GM19455 (cell line): ENCODE data around the gene UBAC1.
"Not testable (repeated sequence)": the region's sequence is repeated elsewhere in the genome, so short reads cannot be mapped to it uniquely, and the experiment has no call there.

Experiments
- ATAC-seq: cut with Tn5 transposase; IDR thresholded peaks from one replicate; pipeline ENCODE4 v1.9.1; 2021; ENCODE audit not compliant: unreplicated experiment

The UBAC1 gene

DNA sequence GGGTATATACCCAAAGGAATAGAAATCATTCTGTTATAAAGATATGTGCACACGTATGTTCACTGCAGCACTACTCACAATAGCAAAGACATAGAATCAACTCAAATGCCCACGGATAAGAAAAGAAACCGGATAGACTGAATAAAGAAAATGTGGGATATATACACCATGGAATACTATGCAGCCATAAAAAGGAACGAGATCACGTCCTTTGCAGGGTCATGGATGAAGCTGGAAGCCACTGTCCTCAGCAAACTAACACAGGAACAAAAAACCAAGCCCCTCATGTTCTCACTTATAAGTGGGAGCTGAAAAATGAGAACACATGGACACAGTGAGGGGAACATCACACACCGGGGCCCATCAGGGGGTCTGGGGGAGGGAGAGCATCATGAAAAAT lies 17.6 kb downstream of the UBAC1 start:
- not testable (repeated sequence) for ATAC-seq

DNA sequence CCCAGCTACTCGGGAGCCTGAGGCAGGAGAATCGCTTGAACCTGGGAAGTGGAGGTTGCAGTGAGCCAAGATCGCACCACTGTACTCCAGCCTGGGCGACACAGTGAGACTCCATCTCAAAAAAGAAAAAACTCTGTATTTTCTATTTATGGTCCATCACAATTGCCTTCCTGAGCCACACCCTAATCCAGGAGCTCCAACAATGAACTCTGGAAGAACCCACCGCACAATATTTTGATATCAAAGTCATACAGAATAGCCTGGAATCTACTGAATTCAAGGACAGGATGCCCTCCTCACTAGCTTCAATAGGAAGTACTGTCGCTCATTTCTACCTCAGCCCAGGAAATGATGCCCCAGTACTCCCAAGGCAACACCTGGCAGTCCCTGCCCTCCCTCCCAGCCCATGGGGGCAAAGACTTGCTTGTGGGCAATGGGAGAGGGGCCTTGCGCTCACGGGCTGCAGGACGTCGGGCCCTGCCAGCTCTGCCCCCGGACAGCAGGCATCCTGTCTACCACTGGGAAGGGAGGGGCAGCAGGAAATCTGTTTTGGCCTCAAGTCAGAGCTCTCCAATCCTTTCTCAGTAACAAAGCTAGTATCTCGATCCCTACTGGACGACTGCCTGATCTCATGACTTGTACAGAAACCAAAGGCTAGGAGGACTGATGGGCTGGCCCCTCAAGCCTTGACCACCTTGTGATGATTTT lies 19.7 kb downstream of the UBAC1 start:
- no peak for ATAC-seq

DNA sequence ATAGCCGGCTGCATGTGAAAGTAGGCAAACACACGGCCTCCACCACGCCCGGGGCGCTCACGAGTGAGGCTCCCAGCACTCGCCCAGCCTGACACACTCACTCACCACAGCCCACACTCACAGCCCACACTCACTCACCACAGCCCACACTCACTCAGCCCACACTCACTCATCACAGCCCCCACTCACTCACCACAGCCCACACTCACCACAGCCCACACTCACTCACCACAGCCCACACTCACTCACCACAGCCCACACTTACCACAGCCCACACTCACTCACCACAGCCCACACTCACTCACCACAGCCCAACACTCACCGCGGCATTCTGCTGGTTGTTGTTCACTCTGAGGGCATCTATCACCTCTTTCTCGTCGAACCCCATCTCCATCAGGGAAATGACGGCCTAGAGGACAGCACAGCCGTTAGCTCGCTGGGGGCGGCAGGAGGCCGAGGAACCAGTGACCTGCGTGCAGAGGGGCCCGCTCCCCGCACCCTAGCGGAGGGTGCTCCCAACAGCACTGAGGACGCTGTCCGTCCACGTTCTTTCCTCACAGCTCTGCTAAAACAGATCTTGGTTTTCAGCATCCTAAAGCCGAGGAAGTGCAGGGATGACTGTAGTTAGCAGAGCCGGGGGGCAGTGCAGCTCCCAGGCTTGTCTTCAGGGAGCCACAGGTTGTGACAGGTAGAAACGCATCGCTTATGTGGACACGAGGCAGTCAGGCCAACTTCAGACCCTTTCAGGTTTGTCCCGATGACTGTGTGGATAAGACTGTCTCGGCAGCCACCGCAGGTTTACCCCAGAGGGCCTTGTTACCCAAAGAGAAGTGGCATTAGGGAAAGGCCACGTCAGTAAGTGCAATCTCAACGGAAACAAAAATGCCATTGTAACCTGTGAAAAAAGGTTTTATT lies 21.6 kb downstream of the UBAC1 start:
- ATAC-seq, result no peak

DNA sequence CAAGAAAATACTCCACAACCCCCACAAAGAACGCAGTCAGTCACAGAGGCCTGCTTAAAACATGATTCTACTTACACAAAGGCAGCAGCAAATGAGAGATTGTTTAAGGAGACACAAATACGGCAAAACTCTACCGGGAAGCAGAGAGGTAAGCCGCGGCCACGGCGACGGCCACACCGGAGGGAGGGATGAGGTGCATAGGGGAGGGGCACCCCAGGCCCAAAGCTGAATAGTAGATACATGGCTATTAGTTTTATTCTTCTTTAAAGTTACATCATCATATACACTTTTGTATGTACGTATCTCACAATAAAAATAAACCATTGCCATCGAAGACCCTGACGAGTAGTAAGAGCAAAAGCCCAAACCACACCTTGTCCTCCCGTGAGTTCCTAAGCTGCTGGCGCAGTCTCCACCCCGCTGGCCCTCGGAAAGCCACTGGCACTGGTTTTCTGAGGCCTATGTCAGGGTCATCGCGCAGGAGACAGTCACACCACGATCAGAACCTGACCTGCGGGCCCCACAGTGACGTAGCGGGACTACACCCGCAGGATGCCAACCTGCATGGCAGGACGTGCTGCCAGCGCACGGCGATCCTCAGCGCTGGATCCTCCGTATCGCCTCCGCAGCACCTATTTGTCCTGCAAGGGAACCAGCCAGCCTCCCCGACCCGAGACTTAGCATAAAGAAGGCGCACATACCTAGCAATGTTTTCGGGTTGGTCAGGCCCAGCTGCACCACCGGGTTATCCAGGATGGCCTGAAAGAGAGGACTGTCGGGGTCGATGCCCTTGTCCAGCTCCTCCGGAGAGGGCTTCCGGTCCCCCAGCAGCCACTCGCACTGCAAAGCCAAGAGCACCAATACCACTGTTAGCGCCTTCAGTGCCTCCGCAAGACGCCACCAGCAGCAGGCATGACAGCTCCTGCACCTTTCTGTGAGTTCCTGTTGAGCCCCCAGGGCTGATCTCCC lies 23.4 kb downstream of the UBAC1 start:
- no peak for ATAC-seq

DNA sequence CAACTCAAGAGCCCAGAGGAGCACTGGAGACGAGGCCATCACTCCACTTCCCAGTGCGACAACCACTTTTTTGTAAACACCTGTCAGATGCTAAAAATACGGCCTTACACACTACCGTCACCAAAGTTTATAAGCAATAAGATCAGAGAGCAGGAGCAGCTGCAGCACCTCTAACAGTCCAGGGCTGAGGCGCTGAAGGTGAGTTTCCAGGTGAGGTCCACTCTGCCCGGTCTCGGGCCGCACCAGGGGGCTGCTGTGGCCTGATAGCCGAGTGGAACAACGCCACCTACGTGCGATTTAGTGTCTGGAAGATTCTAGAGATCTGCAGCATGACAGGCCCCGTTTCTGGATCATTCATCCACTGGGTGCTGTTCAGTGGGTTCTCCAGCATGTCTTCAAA lies 28.1 kb downstream of the UBAC1 start:
- no peak for ATAC-seq

DNA sequence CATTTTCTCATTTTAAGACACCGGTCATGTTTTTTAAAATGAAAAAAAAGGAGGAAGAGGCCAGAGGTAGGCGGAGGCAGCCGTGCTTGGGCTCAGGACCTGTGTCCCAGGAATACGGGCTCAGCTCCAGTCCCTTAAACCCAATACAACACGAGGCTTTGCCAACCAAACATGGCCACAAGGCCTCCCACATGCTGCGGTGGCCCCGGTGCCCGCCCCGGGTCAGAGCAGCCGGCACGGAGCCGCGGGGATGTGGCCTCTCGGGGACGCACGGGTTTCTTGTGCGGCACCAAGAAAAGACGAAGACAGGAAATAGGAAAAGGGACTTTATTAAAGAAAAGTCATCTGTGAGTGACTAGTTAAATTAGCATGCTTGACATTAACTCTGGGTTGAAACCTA lies 28.5 kb downstream of the UBAC1 start:
- no peak for ATAC-seq

DNA sequence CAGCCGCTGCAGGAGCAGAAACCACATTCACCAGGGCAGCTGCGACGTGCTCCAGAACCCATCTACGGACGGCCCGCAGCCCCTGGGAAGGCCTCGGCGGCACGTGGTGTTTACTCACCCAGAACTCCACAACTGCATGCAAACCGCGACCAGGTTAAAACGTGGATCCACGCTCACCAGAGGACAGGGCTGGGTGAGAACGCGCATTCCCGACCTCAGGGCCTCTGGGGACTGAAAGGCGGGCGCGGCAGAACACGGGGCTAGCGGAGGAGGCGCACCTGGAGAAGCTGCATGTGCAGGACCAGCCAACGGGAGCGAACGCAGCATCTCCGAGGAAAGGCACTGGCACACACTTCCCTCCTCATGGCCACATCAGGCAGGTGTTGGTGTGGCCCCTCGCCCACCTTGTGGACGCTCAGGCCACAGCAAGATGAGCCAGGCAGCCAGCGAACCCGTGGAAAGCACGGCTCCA lies 29.8 kb downstream of the UBAC1 start:
- no peak for ATAC-seq

DNA sequence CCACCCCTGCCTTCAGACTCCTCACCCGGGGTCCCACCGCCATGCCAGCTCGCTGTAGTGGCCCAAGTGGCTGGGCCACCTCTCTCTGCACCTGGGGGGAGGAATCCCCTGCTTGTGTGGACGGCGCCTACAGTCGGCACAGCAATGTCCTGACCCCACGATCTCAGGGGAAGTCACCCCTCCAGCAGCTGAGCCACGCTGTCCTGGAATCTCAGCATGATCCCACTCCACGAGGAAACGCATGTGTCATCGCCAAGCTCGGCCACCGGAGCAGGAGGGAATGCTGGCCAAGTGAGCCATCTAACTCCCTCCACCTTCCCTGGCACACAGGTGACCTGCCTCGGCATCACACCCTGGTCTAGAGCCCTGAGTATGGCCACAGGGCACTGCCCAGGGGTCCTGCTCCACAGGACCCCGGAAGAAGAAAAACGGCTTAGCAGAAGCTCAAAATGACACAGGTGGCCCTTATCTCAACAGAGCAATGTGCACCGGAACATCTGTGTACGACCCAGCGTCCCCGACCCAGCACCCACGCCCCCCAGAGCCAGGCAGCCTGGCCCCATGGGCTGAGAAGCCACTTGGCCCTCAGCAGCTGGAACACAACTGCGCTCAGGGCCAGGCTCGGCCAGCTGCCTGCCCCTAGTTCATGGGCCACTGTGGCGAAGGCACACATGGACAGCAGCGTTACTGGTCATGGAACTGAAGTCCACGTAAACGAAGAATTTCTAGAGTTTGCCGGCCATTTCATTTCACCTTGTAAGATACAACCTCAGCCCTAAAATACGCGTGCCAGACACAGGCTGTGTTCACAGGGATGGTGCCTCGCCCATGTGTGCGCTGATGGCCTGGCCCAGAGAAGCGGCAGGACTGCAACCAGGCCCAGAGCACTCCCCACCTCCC lies 30.5 kb downstream of the UBAC1 start:
- ATAC-seq, result no peak

DNA sequence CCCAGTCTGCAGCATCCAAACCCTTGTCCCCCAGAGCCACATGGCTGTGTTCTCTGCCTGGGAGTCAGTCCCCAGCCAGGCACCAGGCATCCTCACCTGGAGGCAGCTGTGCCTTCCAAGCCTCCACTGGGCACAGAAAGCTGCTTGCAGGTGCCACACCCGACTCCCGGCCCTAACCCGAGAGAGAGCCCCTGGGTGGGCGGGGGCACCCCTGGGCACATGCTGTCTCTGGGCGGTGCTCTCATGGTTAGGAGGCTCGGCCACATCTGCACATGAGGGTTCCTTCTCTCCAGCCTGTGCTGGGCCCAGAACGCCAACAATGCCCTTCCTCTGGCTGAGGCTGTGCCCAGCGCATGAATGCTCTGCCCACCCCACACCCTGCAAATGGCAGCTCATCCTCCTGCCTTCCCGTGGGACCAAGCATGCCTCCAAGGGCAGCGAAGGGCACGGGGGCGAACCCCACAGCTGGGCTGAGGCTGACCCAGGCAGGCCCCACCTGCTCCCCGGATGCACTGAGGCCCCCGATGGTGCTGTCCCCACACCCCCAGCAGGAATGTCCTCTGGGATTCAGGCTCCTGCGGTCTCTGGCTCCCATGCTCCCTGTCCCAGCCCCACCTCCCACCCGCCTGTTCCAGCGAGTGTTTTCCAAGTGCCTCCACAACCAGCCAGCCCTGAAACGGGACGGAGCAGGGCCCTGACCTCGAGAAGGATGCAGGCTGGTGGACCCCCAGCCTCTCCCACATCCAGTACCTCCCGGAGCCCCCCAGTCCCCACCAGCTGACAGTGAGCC lies 31.3 kb downstream of the UBAC1 start:
- ATAC-seq, result no peak

DNA sequence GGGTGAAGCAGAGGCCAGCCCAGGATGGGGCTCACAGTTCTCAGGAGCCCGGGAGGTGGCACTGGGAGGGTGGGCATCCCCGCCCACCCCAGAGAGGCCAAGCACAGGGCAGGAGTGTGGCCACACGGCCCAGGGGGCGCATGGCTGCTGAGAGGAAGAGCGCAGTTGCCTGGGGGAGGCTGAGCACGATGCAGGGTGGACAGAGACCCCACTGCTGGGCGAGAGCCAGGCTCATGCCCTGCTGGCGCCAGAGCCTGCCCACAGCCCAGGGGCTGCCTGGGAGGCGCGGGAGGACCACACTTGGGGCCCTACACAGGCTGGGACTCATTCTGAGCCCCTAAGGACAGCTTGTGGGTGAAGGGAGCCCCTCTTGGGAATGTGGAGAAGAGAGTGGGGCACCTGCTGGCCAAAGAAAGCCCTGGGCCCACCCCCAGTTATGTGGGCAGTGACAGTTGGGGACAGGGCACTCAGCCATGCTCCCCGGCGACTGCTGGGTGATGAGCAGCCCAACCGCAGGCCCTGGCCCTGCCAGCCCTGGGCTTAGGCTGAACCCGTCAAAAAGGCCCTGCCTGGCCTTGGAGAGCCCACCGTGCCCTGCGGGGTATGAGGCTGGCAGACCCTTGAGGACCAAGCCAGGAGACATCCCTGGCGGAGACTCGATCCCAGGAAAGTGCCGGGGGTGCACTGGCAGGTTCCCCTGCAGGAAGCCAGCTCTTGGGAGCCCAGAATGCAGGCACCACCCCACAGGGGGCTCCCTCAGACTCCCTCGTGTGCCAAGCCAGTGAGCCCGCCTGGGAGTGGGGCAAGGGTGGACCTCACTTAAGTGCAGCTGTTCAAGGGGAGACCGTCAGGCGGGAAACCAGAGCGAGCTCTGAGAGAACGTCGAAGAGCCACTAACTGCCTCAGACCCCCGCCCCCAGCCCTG lies 32.2 kb downstream of the UBAC1 start:
- ATAC-seq, result no peak

DNA sequence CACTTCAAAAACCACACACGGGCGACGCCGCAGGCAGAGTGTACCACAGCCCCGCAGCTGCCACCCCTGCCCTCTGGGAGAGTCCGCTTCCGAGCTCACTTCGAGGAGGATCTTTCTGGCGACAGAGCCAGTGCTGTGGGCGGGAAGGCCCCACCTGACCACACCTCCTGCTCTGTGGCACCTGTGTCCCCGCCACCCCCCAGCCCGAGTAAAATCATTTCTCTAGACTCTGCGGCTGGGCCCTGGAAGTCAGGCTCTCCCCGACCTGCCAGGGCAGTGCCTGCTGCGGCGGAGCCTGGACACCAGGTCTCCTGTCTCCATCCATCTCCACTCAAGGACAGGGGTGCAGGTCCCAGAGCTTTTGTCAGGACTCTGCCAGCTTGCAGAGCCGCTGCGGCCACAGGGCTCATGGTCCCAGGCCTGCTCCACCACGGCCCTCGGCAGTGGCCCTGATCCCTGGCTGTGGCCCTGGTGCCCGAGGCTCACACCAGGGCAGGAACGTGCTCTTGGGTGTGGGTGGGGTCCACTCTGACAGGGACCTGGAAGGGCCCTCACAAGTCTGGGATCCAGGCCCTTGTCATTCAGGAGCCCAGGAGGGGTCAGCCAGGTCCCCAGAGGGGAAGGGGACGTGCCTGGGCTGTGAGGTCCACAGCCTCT lies 33.0 kb downstream of the UBAC1 start:
- ATAC-seq, result no peak

DNA sequence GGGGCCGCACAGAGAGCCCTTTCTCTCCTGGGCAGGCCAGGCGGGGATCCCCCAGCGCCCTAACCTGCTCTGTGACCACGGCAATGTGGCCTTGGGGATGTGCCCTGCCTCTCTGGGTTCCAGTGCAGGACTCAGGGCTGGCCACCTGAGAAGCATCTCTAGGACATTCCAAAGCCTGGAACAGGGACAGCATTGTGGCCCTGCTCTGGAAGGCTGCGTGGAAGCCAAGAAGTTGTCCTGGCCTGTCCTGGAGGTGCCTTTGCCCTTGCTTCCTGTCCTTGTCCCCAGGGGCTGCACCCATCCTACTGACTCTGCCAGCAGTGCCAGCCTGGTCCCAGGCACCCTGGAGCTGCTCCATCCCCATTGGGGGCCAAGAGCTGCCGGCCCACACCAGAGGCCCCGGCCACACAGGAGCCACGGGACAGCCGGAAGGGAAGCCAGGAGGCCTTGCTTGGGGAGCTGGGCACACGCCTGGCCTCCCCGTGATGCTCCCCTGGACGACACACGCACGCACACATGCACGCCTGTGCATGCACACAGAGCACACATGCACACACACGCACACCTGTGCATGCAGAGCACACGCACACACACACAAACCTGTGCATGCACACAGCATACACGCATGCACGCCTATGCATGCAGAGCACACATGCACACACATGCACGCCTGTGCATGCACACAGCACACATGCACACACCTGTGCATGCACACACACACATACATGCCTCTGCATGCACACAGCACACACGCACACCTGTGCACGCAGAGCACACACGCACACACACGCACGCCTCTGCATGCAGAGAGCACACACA lies 33.8 kb downstream of the UBAC1 start:
- no peak for ATAC-seq

DNA sequence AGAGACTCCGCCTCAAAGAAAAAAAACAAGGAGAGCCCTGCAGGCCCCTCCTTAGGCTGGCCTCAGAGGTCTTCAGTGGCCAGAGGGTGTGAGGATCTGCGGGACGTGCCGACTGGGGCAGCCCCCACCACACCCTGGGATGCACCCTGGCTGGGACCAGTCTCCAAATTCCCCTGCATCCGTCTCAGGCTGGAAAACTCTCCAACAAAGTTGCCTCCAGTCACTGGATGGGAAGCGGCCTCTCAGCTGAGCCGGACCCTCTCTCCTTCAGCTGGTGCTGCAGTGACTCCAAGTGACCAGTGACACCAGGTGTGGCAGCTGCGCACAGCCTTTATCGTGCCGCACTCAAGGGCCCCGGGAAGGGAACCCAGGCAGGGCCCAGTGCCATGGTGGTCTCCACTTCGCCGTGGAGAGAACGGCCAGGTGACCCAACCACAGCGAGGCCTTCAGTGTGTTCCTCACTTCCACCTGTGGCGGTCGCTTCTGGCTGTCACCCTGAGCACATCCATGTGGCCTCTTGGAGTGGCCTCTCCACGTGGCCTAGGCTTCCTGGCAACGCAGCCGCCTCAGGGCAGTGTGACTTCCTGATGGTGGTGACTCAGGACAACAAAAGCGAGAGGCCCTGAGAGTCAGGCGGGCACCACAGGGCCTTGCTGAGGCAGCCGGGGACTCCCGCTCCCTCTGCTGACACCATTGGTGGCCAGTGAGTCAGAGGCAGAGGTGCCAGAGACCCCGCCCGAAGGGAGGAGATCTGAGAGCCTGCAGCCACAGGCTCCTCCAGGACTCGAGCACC lies 34.6 kb downstream of the UBAC1 start:
- ATAC-seq, result no peak

DNA sequence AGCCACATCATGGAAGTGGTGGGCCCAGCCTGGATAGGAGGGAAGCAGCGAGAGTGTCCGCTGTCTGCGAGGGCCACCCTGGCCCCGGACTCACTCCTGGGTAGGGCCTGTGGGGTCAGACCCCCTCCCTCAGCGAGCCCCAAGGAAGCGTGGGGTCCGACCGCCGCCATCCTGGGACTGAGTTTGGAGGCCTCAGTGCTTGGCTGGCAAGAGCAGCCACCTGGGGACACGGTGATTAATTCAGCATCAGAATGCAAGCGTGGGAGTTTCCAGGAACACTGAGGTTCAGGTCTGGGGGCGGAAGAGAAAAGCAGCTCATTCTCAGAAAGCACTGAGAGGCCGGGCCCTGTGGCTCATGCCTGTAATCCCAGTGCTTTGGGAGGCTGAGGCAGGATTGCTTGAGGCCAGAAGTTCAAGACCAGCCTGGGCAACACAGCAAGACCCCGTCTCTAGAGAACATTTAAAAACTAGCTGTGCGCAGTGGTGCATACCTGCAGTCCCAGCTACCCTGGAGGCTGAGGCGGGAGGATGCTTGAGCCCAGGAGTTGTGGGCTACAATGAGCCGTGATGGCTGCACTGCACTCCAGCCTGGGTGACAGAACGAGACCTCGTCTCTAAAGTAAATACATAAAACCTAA lies 35.6 kb downstream of the UBAC1 start:
- ATAC-seq, result no peak

DNA sequence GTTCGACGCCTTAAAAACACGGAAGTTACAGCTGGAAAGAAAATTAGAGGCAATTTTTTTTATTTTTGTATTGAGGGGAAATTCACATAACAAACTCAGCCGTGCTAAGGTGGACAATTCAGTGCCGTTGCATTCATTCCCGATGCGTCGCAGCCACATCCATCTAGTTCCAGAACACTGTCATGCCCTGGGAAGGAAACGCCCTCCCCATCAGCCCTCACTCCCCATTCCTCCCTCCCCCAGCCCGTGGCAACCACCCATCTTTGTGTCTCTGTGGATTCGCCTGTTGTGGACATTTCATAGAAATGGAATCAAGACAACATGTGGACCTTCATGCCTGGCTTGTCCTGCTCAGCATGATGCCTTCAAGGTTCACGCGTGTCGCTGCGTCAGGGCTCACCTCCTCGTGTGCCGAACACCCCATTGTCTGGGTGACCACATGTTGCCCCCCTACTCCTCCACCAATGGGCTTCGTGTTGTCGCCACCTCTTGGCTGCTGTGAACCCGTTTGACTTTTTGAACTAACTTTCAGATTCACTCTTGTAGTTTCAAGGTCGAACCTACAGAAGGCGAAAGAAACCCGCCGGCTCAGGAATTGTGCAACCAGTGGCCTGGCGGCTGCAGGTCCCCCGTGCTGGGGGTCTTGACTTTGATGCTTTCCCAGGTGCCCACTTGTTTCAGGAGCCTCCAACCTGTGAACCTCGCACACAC lies 36.4 kb downstream of the UBAC1 start:
- no peak for ATAC-seq
